Spleen (tissue), 11 donors: ENCODE measurements around the gene SRGN. TPM values are rescaled to one million over a fixed set of nuclear protein-coding genes. Genes with fewer than 3 reads are reported as not detected.
A peak's percentile ranks its signal among the peaks of the same experiment; 100 is the strongest.

Experiments
- DNase-seq: peaks from one replicate; pipeline ENCODE4 v3.0.0-alpha.2; 2020
- H3K27ac ChIP-seq, 8 donors: fragments of 200-600 bp; sonication (generic) in 7 of 8; 1 replicate in 4 of 8; 2 replicates in 4 of 8; pipeline versions ENCODE4 v1.5.0 to v1.8.0; 2016 to 2021; ENCODE audit warnings: inconsistent platforms in 4 of 8, mild to moderate bottlenecking in 4 of 8, moderate library complexity in 1 of 8
- H3K27me3 ChIP-seq, 7 donors: fragments of 200-600 bp; sonication (generic) in 6 of 7; replicated peaks in 1 of 7; 1 replicate in 4 of 7; 2 replicates in 3 of 7; pipeline versions ENCODE4 v1.5.0 to v1.8.0; 2016 to 2021; ENCODE audit warnings: inconsistent platforms in 3 of 7, mild to moderate bottlenecking in 1 of 7
- H3K36me3 ChIP-seq, 6 donors: fragments of 200-600 bp; sonication (generic) in 5 of 6; 1 replicate in 4 of 6; 2 replicates in 2 of 6; pipeline versions ENCODE4 v1.5.0 to v1.8.0; 2016 to 2021; ENCODE audit warnings: inconsistent platforms in 2 of 6
- H3K4me1 ChIP-seq, 6 donors: fragments of 200-600 bp; sonication (generic) in 5 of 6; 1 replicate in 3 of 6; 2 replicates in 3 of 6; pipeline versions ENCODE4 v1.5.0 to v1.8.0; 2016 to 2021; ENCODE audit warnings: inconsistent platforms in 3 of 6
- H3K4me3 ChIP-seq, 8 donors: fragments of 200-600 bp; sonication (generic) in 7 of 8; 1 replicate in 4 of 8; 2 replicates in 4 of 8; pipeline versions ENCODE4 v1.5.0 to v1.8.0; 2016 to 2021; ENCODE audit warnings: inconsistent platforms in 4 of 8, mild to moderate bottlenecking in 4 of 8, moderate library complexity in 2 of 8
- H3K9me3 ChIP-seq, 8 donors: fragments of 200-600 bp; sonication (generic) in 7 of 8; 1 replicate in 4 of 8; 2 replicates in 4 of 8; pipeline versions ENCODE4 v1.5.0 to v1.8.0; 2016 to 2021; ENCODE audit warnings: inconsistent platforms in 4 of 8
- CTCF ChIP-seq, 11 experiments: fragments of 200-600 bp in 7 of 11; fragments of 450-650 bp in 4 of 11; sonication (generic) in 4 of 11; IDR thresholded peaks in 8 of 11; conservative IDR thresholded peaks in 3 of 11; 1 replicate in 7 of 11; 2 replicates in 4 of 11; pipeline versions ENCODE4 v1.4.0 to v1.8.0; 2016 to 2021; ENCODE audit warnings: antibody characterized with exemption in 11 of 11, inconsistent platforms in 4 of 11, mild to moderate bottlenecking in 1 of 11
- POLR2A ChIP-seq, 3 donors: fragments of 450-650 bp; IDR thresholded peaks; one replicate each; pipeline ENCODE4 v1.5.1; 2017; ENCODE audit warnings: antibody characterized with exemption in 3 of 3, mild to moderate bottlenecking in 1 of 3
- POLR2AphosphoS5 ChIP-seq, 3 donors: sonication (generic); formaldehyde crosslinking; IDR thresholded peaks; one replicate each; pipeline ENCODE4 v1.5.1; 2017; ENCODE audit warnings: antibody characterized with exemption in 3 of 3
- WGBS, 5 donors: extraction: QIAGEN DNeasy Blood & Tissue Kit in 3 of 5; methylation state at CpG; one replicate each; pipeline versions ENCODE4 v1.1.5 to v1.1.7; 2013 to 2018; 5-methylcytosine and 5-hydroxymethylcytosine counted together
- intact Hi-C: fragments of 100-400 bp; cut with DNase I; formaldehyde crosslinking; loops from one replicate; pipeline ENCODE4 v1.15.0; 2023; ENCODE audit warnings: low total_unique reads
- polyA plus RNA-seq, 3 donors: library from polyadenylated mRNA; stranded (reverse); fragments of 200-250 nt; gene quantifications; one replicate each; pipeline ENCODE4 v1.2.1, GENCODE V29; 2013
- total RNA-seq, 7 donors: library from RNA; depleted of rRNA in 3 of 7; stranded (reverse); fragments of >200 nt in 3 of 7; fragmentation: NEBNext Ultra II Directional in 4 of 7; extraction: Animal tissue kit (Norgen Biotek cat#: 25700) in 4 of 7; gene quantifications; one replicate each; pipeline versions ENCODE4 v1.1.0 to v1.2.1, GENCODE V29; 2016 to 2021
- donor health status: healthy with polysubstance abuse.
- donor health status: DM: no; HTN: no; CAD: no; lungs with moderate emphysema.
- donor health status: DM: no; HTN: no; CAD: no.
- donor health status: Bipolar disorder and iron deficiency.
- donor health status: healthy.
- donor health status: DM: no; HTN: no; CAD: no.
- donor health status: DM: yes; HTN: yes; CAD: no.

The SRGN gene
- total and polyA plus RNA-seq, 10 donors = 123 to 1,009 (median 505) TPM

GRCh38 chr10:69048103-69048502 lies 39.8 kb upstream of the SRGN start:
- peak; percentile 86 for DNase-seq
- intact Hi-C loops = no loop called here
- WGBS, 5 donors = 41 to 69% (median 52%) methylated on average over 8 of the region's 8 CpGs
- Histone ChIP-seq H3K36me3 (no peaks in the 10 kb centered on the region), H3K4me3 (peak overlapping the region in 1 of 8 donors; percentile 62), H3K27ac (peak overlapping the region; percentile 49 to 99 (median 91)), H3K4me1 (peaks cover 4 to 91% (median 61%) of the 10 kb centered on the region in 6 donors), H3K9me3 (no peaks in the 10 kb centered on the region), H3K27me3 (no peaks in the 10 kb centered on the region)
- TF ChIP-seq CTCF (IDR thresholded peaks at IDR 0.05 in 8 of 11, conservative IDR thresholded peaks at IDR 0.05 in 3 of 11) = no peak
- peak in 1 of 3 donors; percentile 9 for TF ChIP-seq POLR2A (IDR thresholded peaks at IDR 0.05)
- peak in 2 of 3 donors; percentile 58 to 87 for TF ChIP-seq POLR2AphosphoS5 (IDR thresholded peaks at IDR 0.05)

GRCh38 chr10:69049566-69049961 lies 38.3 kb upstream of the SRGN start:
- H3K36me3 ChIP-seq = no peaks in the 10 kb centered on the region
- DNase-seq = peak; percentile 82
- peak overlapping the region in 1 of 8 donors; percentile 62 for H3K4me3 ChIP-seq
- intact Hi-C loops = no loop called here
- H3K4me1 ChIP-seq = peaks cover 4 to 87% (median 51%) of the 10 kb centered on the region in 6 donors
- peak in 1 of 3 donors; percentile 58 for TF ChIP-seq POLR2AphosphoS5 (IDR thresholded peaks at IDR 0.05)
- no peak for TF ChIP-seq CTCF (IDR thresholded peaks at IDR 0.05 in 8 of 11, conservative IDR thresholded peaks at IDR 0.05 in 3 of 11)
- 35 to 61% (median 52%) methylated on average over 6 of the region's 6 CpGs for WGBS, 5 donors
- H3K27ac ChIP-seq = peak overlapping the region in 7 of 8 donors; percentile 80 to 99 (median 93)
- H3K27me3 ChIP-seq = no peaks in the 10 kb centered on the region
- no peaks in the 10 kb centered on the region for H3K9me3 ChIP-seq

GRCh38 chr10:69051303-69051702 lies 36.6 kb upstream of the SRGN start:
- H3K27ac ChIP-seq = peak overlapping the region in 6 of 8 donors; percentile 11 to 99 (median 78)
- peaks cover 13 to 84% (median 45%) of the 10 kb centered on the region in 6 donors for H3K4me1 ChIP-seq
- H3K9me3 ChIP-seq = no peaks in the 10 kb centered on the region
- 34 to 51% (median 37%) methylated on average over 3 of the region's 3 CpGs for WGBS, 5 donors
- intact Hi-C loops = no loop called here
- DNase-seq = peak; percentile 82
- no peaks in the 10 kb centered on the region for H3K27me3 ChIP-seq
- H3K4me3 ChIP-seq = peak overlapping the region in 1 of 8 donors; percentile 3
- H3K36me3 ChIP-seq = no peaks in the 10 kb centered on the region
- TF ChIP-seq POLR2A (IDR thresholded peaks at IDR 0.05) = no peak
- no peak for TF ChIP-seq CTCF (IDR thresholded peaks at IDR 0.05 in 8 of 11, conservative IDR thresholded peaks at IDR 0.05 in 3 of 11)
- TF ChIP-seq POLR2AphosphoS5 (IDR thresholded peaks at IDR 0.05) = peak in 2 of 3 donors; percentile 45 to 80

GRCh38 chr10:69051710-69052487 lies 36.0 kb upstream of the SRGN start:
- intact Hi-C loops = no loop called here
- no peaks in the 10 kb centered on the region for H3K9me3 ChIP-seq
- peaks cover 15 to 84% (median 46%) of the 10 kb centered on the region in 6 donors for H3K4me1 ChIP-seq
- H3K27me3 ChIP-seq = no peaks in the 10 kb centered on the region
- DNase-seq = no peak
- WGBS, 5 donors = 75 to 87% (median 85%) methylated on average over 10 of the region's 10 CpGs
- TF ChIP-seq CTCF (IDR thresholded peaks at IDR 0.05 in 8 of 11, conservative IDR thresholded peaks at IDR 0.05 in 3 of 11) (no peak), POLR2AphosphoS5 (IDR thresholded peaks at IDR 0.05) (peak in 2 of 3 donors; percentile 42 to 45)
- no peaks in the 10 kb centered on the region for H3K36me3 ChIP-seq
- peak overlapping the region in 1 of 8 donors; percentile 3 for H3K4me3 ChIP-seq
- H3K27ac ChIP-seq = peak overlapping the region in 7 of 8 donors; percentile 11 to 99 (median 62)
